HG03045 (cell line): ENCODE data around the gene MAP3K6.
A peak's percentile ranks its signal among the peaks of the same experiment; 100 is the strongest.

Source experiments
- ATAC-seq: cut with Tn5 transposase; IDR thresholded peaks from one replicate; pipeline ENCODE4 v1.9.1; 2021; ENCODE audit warnings: mild to moderate bottlenecking, moderate library complexity; ENCODE audit not compliant: unreplicated experiment

MAP3K6 gene

GRCh38 chr1:27374362-27375086, 7.8 kb upstream of the MAP3K6 start, which contains the start of gene FCN3:
Gene FCN3, minus strand, starts transcription at chr1:27374824. Its CDS starts 6 bp downstream, at chr1:27374818.
- ATAC-seq, result no peak

GRCh38 chr1:27372808-27373690, 6.3 kb upstream of the MAP3K6 start:
- no peak for ATAC-seq

GRCh38 chr1:27372022-27372807, 5.5 kb upstream of the MAP3K6 start:
- ATAC-seq, result no peak

GRCh38 chr1:27368869-27369582, 2.3 kb upstream of the MAP3K6 start:
- no peak for ATAC-seq

- no peak for ATAC-seq
These were observed 444 bp upstream of the MAP3K6 start for GRCh38 chr1:27367160-27367650.

- ATAC-seq, result peak; percentile 35
These were observed 699 bp downstream of the MAP3K6 start for GRCh38 chr1:27366113-27366410.

- ATAC-seq, result peak; percentile 28
These were observed 1.2 kb downstream of the MAP3K6 start for GRCh38 chr1:27365372-27366112.

GRCh38 chr1:27364696-27365371, 1.9 kb downstream of the MAP3K6 start:
- no peak for ATAC-seq

GRCh38 chr1:27363766-27364695, 2.7 kb downstream of the MAP3K6 start:
- no peak for ATAC-seq

- no peak for ATAC-seq
These were observed 5.2 kb downstream of the MAP3K6 start for GRCh38 chr1:27361553-27361952.

GRCh38 chr1:27361044-27361402, 5.7 kb downstream of the MAP3K6 start:
- no peak for ATAC-seq

GRCh38 chr1:27360159-27361043, 6.4 kb downstream of the MAP3K6 start:
- ATAC-seq, result no peak

GRCh38 chr1:27359822-27360158, 7.0 kb downstream of the MAP3K6 start:
- no peak for ATAC-seq

- no peak for ATAC-seq
These were observed 7.8 kb downstream of the MAP3K6 start for GRCh38 chr1:27358928-27359313.

- no peak for ATAC-seq
These were observed 8.5 kb downstream of the MAP3K6 start for GRCh38 chr1:27358038-27358927.

- no peak for ATAC-seq
These were observed 9.3 kb downstream of the MAP3K6 start for GRCh38 chr1:27357281-27358037.
